A673 (cell line): Measurements from ENCODE around the gene LYL1.

ENCODE experiments used
- EZH2 ChIP-seq: fragments of 200-600 bp; sonication (generic); IDR thresholded peaks from 2 replicates; pipeline ENCODE4 v1.6.1; 2017; ENCODE audit warnings: borderline replicate concordance, low read depth, mild to moderate bottlenecking, mixed read lengths, antibody characterized with exemption, low read length; ENCODE audit not compliant: poor library complexity, severe bottlenecking
- TF ChIP-seq, protein P1 (sequence below): fragments of 300-800, 200-600 bp; sonication (generic); conservative IDR thresholded peaks from 2 replicates; pipeline ENCODE4 v1.5.1; 2017; ENCODE audit warnings: low read depth, mild to moderate bottlenecking, antibody characterized with exemption, low read length, moderate library complexity, mixed read lengths

DNA sequence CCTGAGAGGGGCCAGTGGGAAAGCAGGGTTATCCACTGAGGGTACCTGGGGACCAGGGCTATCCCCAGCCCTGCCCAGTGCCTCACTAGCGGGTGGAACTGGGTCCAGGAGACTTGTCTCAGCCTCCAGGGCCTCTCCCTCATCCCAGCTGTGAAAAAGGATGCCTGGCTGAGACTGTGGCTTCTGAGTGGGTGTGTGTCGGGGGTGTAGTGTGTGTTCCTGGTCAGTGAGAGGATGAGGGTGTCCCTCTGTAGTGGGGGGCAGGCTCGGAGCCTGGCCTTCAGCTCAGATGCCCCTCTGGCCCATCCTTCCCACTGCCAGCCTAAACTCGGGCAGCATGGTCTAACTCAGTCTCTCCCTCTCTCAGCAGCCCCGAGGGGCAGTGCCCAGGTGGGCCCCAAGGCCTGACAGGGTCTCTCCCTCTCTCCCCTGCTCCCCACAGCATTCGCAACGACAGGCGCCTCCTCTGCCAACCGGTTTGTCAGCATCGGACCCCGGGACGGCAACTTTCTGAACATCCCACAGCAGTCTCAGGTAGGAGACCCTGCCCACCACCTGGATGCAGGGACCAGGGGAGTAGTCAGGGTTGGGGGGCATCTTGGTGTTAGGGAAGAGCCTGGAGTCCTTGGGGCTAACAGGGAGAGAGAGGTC lies 12.7 kb downstream of the LYL1 start:
- TF ChIP-seq, protein P1, sequence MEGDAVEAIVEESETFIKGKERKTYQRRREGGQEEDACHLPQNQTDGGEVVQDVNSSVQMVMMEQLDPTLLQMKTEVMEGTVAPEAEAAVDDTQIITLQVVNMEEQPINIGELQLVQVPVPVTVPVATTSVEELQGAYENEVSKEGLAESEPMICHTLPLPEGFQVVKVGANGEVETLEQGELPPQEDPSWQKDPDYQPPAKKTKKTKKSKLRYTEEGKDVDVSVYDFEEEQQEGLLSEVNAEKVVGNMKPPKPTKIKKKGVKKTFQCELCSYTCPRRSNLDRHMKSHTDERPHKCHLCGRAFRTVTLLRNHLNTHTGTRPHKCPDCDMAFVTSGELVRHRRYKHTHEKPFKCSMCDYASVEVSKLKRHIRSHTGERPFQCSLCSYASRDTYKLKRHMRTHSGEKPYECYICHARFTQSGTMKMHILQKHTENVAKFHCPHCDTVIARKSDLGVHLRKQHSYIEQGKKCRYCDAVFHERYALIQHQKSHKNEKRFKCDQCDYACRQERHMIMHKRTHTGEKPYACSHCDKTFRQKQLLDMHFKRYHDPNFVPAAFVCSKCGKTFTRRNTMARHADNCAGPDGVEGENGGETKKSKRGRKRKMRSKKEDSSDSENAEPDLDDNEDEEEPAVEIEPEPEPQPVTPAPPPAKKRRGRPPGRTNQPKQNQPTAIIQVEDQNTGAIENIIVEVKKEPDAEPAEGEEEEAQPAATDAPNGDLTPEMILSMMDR: no peak
- no peak for TF ChIP-seq EZH2
